Karpas-422 (cell line): Measurements from ENCODE around the gene GPR17. TPM values are rescaled to one million over a fixed set of nuclear protein-coding genes. Genes with fewer than 3 reads are reported as not detected.

Source experiments
- DNase-seq: peaks from one replicate; pipeline ENCODE4 v3.0.0-alpha.2; 2015
- H2AFZ ChIP-seq: fragments of 200-600 bp; sonication (generic); 2 replicates; pipeline ENCODE4 v1.6.1; 2014; ENCODE audit warnings: antibody characterized with exemption, low read length, mixed read lengths
- H3K27ac ChIP-seq: fragments of 200-600 bp; sonication (generic); 2 replicates; pipeline ENCODE4 v1.5.1; 2014; ENCODE audit warnings: mild to moderate bottlenecking, low read length, moderate library complexity
- H3K27me3 ChIP-seq: fragments of 200-600 bp; sonication (generic); 2 replicates; pipeline ENCODE4 v1.6.1; 2014; ENCODE audit warnings: low read length, mixed read lengths
- H3K36me3 ChIP-seq: fragments of 200-600 bp; sonication (generic); 2 replicates; pipeline ENCODE4 v1.6.1; 2014; ENCODE audit warnings: low read length, mixed read lengths; ENCODE audit not compliant: insufficient read depth
- H3K4me1 ChIP-seq: fragments of 200-600 bp; sonication (generic); 2 replicates; pipeline ENCODE4 v1.6.1; 2014; ENCODE audit warnings: mild to moderate bottlenecking, low read length, mixed read lengths
- H3K4me2 ChIP-seq: fragments of 200-600 bp; sonication (generic); 2 replicates; pipeline ENCODE4 v1.6.1; 2014; ENCODE audit warnings: low read length, low read depth, mild to moderate bottlenecking; ENCODE audit not compliant: poor library complexity, severe bottlenecking
- H3K4me3 ChIP-seq: fragments of 200-600 bp; sonication (generic); 2 replicates; pipeline ENCODE4 v1.5.1; 2014; ENCODE audit warnings: mild to moderate bottlenecking, antibody characterized with exemption, low read length, mixed read lengths
- H3K79me2 ChIP-seq: fragments of 200-600 bp; sonication (generic); 2 replicates; pipeline ENCODE4 v1.6.1; 2014; ENCODE audit warnings: mild to moderate bottlenecking, low read length, mixed read lengths
- H3K9ac ChIP-seq: fragments of 200-600 bp; sonication (generic); 2 replicates; pipeline ENCODE4 v1.6.0; 2014; ENCODE audit warnings: low read length
- H3K9me2 ChIP-seq: fragments of 200-600 bp; sonication (generic), shearing (Covaris generic); replicated peaks from 2 replicates; pipeline ENCODE4 v1.6.0; 2014; ENCODE audit warnings: mild to moderate bottlenecking, low read length, moderate library complexity; ENCODE audit not compliant: insufficient read depth
- H3K9me3 ChIP-seq: fragments of 300-700, 200-600 bp; sonication (generic); 2 replicates; pipeline ENCODE4 v1.6.1; 2014; ENCODE audit warnings: low read length, mixed read lengths
- H4K20me1 ChIP-seq: fragments of 200-600 bp; sonication (generic); 2 replicates; pipeline ENCODE4 v1.6.1; 2014; ENCODE audit warnings: mild to moderate bottlenecking, antibody characterized with exemption, low read length, low read depth; ENCODE audit not compliant: insufficient read depth
- total RNA-seq: library from RNA; depleted of rRNA; stranded (reverse); fragments of >200 nt; shearing (Covaris generic); gene quantifications from 2 replicates; pipeline ENCODE4 v1.2.3, GENCODE V29; 2014; ENCODE audit warnings: low replicate concordance

The GPR17 gene
- total RNA-seq, 1 experiment from 2014 or later: not detected

DNA sequence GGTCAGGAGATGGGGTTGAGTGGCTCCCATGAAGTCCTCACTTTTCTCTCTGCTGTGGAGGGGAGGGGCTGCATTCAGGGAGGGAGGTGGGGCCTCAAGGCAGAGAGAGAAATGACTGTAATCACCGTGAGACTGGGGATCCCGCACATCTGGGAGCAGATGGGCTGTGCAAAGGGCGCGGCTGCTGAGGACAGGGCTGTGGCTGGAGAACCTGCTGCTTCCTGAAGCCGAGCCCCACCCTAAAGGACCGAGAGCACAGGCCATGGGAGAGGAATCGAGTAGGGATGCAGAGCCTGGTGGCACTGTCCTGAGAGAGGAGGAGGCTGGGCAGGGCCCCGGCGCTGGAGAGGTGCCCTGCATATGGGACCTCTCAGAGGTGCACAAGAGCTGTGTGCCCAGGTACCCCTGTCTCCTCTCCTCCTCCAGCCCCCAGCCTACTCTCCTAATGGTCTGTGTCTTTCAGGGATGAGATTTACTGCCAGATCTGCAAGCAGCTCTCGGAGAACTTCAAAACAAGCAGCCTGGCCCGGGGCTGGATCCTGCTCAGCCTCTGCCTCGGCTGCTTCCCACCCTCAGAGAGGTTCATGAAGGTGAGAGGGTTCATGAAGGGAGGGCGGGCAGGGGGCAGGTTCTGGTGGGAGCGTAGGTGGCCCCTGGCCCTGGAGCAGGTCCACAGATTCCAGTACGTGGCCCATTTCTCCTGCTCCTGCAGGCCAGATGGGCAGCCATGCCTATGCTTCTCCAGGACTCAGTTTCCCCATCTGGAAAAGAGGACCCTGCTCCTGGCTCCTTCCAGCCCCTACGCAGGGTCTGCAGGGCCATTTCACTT, 25.9 kb upstream of the GPR17 start:
- H3K27me3 ChIP-seq: no peaks in the 10 kb centered on the region
- DNase-seq: no peak
- H3K27ac ChIP-seq: no peak overlapping the region
- H3K4me3 ChIP-seq: no peak overlapping the region
- no peaks in the 10 kb centered on the region for H3K4me1 ChIP-seq
- no peaks in the 10 kb centered on the region for H3K9me2 ChIP-seq
- H3K4me2 ChIP-seq: no peak overlapping the region
- H3K79me2 ChIP-seq: no peaks in the 10 kb centered on the region
- no peaks in the 10 kb centered on the region for H3K36me3 ChIP-seq
- no peak overlapping the region for H2AFZ ChIP-seq
- no peak overlapping the region for H3K9ac ChIP-seq
- no peaks in the 10 kb centered on the region for H3K9me3 ChIP-seq
- H4K20me1 ChIP-seq: no peaks in the 10 kb centered on the region

DNA sequence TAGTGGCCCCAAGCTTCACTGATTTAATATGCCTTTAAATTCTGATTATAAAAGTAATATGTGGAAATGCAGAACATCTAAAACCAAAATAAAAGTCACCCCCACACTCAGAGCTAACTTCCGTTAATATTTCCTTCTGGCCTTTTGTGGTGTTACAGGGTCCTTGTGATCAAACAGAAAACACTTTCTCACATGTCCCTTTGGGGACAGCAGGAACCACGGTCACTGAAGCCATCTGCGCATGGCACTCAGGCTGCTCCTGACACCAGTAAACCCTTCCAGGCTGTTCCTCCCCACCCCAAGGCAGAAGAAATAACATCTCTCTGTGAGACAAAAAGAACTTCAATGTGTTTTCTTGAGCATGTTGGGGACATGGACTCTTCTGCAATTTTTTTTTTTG, 25.1 kb upstream of the GPR17 start:
- Histone ChIP-seq H4K20me1 (no peaks in the 10 kb centered on the region), H3K27me3 (no peaks in the 10 kb centered on the region), H3K9ac (no peak overlapping the region), H3K4me2 (no peak overlapping the region), H3K9me3 (no peaks in the 10 kb centered on the region), H3K27ac (no peak overlapping the region), H3K4me3 (no peak overlapping the region), H2AFZ (no peak overlapping the region), H3K79me2 (no peaks in the 10 kb centered on the region), H3K36me3 (no peaks in the 10 kb centered on the region), H3K9me2 (no peaks in the 10 kb centered on the region), H3K4me1 (no peaks in the 10 kb centered on the region)
- no peak for DNase-seq

DNA sequence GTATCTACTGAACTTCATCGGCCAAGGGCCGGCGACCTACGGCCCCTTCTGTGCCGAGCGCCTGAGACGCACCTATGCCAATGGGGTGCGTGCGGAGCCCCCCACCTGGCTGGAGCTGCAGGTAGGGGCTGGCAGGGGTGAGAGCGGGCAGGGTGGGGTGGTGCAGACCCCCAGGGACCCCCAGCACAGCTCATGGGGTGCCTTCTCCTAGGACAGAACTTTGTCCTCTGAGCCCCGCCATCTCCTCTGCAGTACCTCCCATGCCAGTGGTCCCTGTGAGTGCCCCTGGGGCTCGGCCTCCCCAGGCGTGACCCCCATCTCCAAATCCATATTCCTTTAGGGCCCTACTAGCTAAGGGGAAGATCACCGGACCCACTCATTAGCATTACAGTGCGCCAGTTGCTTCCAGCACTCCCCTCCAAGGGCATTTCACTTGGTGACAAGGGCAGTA, 23.9 kb upstream of the GPR17 start:
- DNase-seq: no peak

DNA sequence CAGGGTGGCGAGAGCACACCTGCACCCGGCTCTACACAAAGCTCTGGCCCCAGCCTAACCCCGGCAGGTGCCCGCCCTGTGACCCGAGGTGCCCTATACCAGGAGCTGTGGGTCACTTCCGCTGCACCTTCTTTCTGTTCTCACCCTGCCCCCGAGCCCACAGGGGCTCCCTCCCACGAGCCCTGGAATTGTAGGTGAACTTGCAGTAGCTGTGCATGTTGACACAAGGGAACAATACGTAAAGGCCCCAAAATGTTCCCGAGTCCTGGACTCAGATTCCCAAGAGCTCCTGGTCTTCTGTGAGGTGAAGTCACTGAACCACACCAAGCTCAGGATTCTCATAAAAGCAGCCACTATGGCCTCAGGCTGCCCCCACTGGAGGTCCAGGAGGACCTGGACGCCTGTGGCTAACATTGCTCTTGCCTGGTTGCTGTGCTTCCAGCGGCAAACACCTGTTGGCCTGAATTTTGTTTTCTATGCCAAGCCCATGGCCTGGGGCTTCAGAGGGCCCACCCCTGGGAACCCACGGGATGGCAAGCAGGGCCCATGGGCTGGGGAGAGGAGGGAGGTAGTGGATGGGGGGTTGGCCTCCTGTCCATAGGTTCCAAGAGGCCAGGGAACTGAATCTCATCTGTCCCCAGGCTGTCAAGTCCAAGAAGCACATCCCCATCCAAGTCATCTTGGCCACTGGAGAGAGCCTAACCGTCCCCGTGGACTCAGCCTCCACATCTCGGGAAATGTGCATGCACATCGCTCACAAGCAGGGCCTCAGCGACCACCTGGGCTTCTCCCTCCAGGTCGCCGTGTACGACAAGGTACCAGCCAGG, 23.2 kb upstream of the GPR17 start:
- H4K20me1 ChIP-seq: no peaks in the 10 kb centered on the region
- H3K27me3 ChIP-seq: no peaks in the 10 kb centered on the region
- H3K36me3 ChIP-seq: no peaks in the 10 kb centered on the region
- H3K79me2 ChIP-seq: no peaks in the 10 kb centered on the region
- H3K9ac ChIP-seq: no peak overlapping the region
- no peak overlapping the region for H3K4me2 ChIP-seq
- no peaks in the 10 kb centered on the region for H3K9me2 ChIP-seq
- H3K4me1 ChIP-seq: no peaks in the 10 kb centered on the region
- no peak for DNase-seq
- H3K27ac ChIP-seq: no peak overlapping the region
- H2AFZ ChIP-seq: no peak overlapping the region
- H3K9me3 ChIP-seq: no peaks in the 10 kb centered on the region
- H3K4me3 ChIP-seq: no peak overlapping the region

More for the DNA sequence above, 23.9 kb upstream of the GPR17 start:
- Histone ChIP-seq H3K4me1 (no peaks in the 10 kb centered on the region), H4K20me1 (no peaks in the 10 kb centered on the region), H3K4me2 (no peak overlapping the region), H3K9me2 (no peaks in the 10 kb centered on the region), H2AFZ (no peak overlapping the region), H3K27ac (no peak overlapping the region), H3K79me2 (no peaks in the 10 kb centered on the region), H3K27me3 (no peaks in the 10 kb centered on the region), H3K9me3 (no peaks in the 10 kb centered on the region), H3K9ac (no peak overlapping the region), H3K36me3 (no peaks in the 10 kb centered on the region), H3K4me3 (no peak overlapping the region)

DNA sequence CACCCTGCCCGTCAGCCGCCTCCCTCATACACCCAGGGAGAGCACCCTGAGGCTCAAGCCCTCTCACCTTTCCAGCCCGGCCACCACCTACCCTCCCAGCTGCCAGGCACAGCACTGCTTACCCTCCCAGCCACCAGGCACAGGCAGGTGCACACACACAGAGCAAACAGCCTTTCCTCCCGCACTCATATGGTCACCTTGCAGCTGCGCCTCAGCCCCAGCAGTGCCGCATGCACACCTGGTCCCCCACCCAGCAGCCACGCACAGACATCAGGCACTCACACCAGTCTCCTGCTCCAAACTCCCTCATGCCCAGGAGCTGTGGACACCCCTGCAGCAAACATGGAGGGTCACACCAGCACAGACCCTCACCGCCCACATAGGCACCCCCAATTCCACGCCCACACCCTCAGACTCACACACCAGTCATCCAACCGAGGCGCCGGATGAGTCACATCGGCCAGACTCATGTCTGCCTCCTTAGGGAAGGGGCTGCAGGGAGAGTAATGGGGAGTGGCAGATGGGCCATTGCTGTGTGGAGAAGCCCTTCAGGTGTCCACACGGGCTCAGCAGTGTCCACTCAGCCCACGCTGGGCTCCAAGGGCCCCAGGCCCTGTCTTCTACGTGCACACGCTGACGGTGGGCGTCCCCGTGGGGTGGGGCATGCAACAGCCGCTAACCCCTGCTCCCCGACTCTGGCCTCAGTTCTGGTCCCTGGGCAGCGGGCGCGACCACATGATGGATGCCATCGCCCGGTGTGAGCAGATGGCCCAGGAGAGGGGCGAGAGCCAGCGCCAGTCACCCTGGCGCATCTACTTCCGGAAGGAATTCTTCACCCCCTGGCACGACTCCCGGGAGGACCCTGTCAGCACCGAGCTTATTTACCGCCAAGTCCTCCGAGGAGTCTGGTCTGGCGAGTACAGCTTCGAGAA, 22.3 kb upstream of the GPR17 start:
- Histone ChIP-seq H3K9me3 (no peaks in the 10 kb centered on the region), H3K36me3 (no peaks in the 10 kb centered on the region), H3K4me1 (no peaks in the 10 kb centered on the region), H4K20me1 (no peaks in the 10 kb centered on the region), H3K9ac (no peak overlapping the region), H2AFZ (no peak overlapping the region), H3K9me2 (no peaks in the 10 kb centered on the region), H3K79me2 (no peaks in the 10 kb centered on the region), H3K27ac (no peak overlapping the region), H3K4me3 (no peak overlapping the region), H3K4me2 (no peak overlapping the region), H3K27me3 (no peaks in the 10 kb centered on the region)
- no peak for DNase-seq

DNA sequence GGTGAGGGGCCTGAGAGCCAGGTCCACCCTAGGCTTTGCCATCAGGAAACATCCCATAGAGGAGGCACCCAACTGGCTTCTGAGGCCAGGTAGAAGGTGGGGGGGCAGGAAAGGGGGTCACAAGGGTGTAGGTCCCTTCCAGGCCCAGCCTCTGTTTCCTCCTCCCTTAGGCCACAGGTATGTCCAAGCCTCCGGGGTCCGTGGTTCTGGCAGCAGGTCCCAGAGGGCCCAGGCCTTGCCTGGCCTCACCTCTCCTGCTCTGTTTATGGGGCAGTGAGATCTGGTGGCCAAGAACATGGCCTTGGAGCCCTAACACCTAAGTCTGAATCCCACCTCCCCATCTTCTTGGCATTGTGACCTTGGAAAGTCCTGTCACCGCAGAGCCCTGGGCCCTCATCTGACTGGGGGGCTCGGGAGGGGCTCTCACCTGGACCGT, 21.6 kb upstream of the GPR17 start:
- H4K20me1 ChIP-seq: no peaks in the 10 kb centered on the region
- no peak overlapping the region for H3K4me2 ChIP-seq
- no peak overlapping the region for H3K9ac ChIP-seq
- DNase-seq: no peak
- no peaks in the 10 kb centered on the region for H3K9me3 ChIP-seq
- no peaks in the 10 kb centered on the region for H3K36me3 ChIP-seq
- no peaks in the 10 kb centered on the region for H3K4me1 ChIP-seq
- H3K9me2 ChIP-seq: no peaks in the 10 kb centered on the region
- H3K4me3 ChIP-seq: no peak overlapping the region
- H3K79me2 ChIP-seq: no peaks in the 10 kb centered on the region
- no peak overlapping the region for H2AFZ ChIP-seq
- no peak overlapping the region for H3K27ac ChIP-seq
- H3K27me3 ChIP-seq: no peaks in the 10 kb centered on the region

DNA sequence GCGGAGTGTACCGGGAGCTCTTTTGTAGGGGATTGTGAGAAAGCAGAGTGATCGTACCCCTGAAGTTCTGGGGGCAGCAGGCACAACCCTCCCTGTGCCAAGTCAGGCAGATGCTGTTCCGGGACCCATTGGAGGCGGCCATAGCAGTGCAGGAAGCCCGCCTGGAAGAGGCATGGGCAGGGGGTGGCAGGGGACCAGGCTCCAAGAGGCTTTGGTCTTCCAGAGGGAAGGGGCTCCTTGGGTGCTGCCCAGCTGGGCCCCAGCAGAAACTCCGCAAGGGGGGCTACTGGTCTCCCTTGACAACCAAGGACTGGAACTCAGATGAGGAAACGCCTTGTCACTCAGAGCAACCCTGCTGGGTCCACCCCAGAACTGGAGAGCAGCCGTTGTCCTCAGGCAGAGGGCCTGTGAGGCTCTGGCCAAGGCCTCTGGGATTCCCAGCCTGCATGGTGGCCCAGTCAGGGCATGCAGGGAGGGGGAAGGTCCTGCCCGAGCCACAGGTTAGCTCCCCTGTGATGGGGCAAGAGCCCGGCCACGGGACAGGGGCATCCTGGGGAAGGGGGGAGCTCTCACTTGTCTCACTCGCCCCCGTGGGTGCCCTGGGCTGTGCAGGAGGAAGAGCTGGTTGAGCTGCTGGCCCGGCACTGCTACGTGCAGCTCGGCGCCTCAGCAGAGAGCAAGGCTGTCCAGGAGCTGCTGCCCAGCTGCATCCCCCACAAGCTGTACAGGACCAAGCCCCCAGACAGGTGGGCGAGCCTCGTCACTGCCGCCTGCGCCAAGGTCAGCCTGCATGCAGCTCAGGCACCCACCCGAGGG, 21.0 kb upstream of the GPR17 start:
- H2AFZ ChIP-seq: no peak overlapping the region

More for the DNA sequence above, 21.0 kb upstream of the GPR17 start:
- Histone ChIP-seq H3K4me1 (no peaks in the 10 kb centered on the region), H4K20me1 (no peaks in the 10 kb centered on the region), H3K27me3 (no peaks in the 10 kb centered on the region), H3K79me2 (no peaks in the 10 kb centered on the region), H3K4me3 (no peak overlapping the region), H3K36me3 (no peaks in the 10 kb centered on the region), H3K9me2 (no peaks in the 10 kb centered on the region), H3K9me3 (no peaks in the 10 kb centered on the region), H3K4me2 (no peak overlapping the region), H3K27ac (no peak overlapping the region), H3K9ac (no peak overlapping the region)
- no peak for DNase-seq
